IPS DF 19.7 (cell line): ENCODE results near the gene ISM2.

Source experiments
- DNase-seq: peaks from one replicate; pipeline ENCODE4 v3.0.0-alpha.2; 2013; ENCODE audit warnings: low read depth, low spot score

ISM2 gene

DNA sequence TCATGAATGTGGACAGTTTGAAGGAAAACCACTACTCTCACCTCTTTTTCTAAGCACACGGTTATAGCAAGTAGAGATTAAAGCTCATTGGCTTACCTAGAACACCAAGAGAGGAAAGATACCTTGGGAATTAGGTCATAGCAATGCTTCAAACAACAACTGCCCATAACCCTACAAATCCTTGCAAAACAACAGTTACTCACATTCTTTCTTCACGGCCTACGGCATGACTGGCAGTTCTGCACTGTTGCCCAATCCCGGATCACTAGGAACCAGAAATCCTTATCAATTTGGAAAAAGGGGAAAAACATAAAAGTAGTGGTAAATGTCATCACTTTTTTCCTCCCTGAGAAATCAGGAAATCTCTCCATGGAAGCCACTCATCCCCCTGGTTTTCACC is 9.6 kb upstream of the ISM2 start:
- no peak for DNase-seq

DNA sequence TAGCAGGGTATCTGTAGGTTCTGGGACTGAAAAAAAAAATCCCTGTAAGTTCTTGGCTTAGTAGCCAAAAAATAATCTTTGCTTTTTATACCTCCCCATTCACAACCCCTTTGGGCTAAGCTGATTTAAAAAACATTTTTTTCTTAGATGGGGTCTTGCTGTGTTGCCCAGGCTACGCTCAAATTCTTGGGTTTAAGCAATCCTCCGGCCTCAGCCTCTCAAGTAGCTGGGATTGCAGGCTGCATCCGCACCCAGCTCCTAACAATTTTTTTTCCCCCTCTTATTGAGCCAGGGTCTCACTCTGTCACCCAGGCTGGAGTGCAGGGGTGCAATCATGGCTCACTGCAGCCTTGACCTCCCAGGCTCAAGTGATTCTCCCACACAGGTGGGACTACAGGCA is 9.1 kb upstream of the ISM2 start:
- DNase-seq: no peak

DNA sequence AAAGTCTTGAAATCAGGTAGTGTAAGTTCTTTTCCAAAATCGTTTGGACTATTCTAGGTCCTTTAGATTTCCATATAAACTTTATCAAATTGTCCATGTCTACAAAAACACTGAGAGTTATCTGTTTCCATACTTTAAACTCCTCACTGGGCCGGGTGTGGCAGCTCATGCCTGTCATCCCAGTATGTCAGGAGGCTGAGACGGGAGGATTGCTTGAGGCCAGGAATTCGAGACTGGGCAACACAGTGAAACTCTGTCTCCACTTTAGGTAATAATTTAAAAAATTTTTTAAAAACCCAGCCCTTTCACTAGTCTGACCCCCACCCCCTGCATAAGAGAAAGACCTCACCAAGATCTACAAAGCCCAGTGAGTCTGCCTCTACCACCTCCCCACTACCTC is 6.4 kb upstream of the ISM2 start:
- no peak for DNase-seq

DNA sequence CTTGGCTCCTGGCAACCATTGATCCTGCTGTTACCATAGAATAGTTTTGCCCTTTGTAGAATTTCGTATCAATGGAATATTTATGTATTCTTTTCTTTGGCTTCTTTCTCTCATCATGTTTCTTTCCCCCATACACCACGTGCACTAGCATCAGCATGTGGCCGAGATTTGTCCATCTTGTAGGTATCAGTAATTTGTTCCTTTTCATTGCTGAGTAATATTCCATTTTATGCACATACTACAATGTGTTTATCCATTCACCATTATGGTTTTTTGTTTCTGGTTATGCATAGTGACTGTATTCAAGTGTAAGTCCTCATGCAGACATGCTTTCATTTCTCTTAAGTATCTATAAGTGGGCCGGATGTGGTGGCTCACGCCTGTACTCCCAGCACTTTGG is 4.5 kb upstream of the ISM2 start:
- DNase-seq: no peak

DNA sequence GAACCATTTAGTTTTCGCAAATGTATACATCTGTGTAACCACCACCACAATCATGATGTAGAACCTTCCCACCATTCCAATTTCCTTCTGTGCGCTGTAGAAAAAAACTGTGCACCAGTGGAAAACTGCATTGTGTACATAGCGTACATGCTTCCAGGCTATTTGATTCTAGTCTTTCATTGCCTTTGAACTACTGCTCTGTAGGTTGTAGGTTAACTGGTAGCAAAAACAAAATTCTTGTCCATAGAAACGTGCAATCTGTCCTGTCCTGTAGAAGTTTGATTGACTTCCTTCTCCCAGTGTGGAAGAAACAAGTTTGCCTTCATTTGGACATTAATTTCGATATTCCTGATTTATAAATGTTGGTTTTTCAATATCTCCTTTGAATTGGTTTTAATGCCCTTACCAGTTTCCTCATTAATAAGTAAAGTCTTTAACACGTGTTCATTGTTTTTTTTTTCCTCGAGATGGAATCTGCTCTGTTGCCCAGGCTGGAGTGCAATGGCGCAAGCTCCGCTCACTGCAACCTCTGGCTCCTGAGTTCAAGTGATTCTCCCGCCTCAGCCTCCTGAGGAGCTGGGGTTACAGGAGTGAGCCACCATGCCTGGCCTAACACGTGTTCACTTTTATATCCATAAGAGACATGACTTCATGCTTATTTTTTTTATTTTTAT is 3.6 kb upstream of the ISM2 start:
- no peak for DNase-seq

DNA sequence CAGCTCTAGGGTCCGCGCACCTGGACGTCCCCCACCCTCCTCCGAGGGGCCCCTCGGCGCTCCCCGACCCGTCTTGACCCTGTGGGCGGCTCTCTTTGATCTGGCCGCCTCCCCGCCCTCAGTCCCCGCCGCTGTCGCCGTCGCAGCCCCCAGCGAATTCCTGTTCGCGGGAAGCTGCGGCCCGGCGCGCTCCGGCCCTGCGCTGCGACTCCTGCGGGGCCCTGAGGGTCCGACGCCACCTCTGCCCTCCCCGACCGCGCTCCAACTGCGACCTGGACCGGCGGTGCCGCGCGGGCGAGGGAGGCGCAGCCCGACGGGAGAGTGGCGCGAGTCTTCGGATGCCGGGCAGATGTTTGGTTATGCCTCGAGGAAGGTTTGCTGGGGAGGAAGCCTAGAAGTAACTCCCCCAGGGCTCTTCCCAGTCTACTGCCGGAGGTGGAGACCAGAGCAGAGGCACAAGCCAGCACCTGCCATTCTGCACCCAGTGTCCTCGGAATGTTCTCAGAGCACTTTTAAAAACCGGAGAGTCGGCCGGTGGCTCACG is 440 bp upstream of the ISM2 start:
- no peak for DNase-seq

DNA sequence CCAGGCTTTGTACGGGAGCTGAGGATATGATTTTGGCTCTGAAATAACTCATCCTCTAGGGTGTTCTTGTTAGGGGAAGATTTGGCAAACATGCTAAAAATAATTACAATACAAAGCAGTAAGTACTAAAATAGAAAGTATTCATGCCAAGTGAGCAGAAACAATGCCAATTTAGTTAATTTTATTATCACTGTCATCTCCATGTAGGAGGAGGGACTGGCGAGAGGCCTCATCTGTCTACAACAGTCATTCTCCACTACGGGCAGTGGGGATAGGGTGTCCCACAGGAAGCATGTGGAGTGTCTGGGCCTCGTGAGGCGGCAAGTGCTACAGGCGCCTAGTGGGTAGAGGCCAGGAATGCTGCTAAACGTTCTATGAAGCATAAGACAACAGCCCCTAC is 3.3 kb downstream of the ISM2 start:
- DNase-seq: no peak

DNA sequence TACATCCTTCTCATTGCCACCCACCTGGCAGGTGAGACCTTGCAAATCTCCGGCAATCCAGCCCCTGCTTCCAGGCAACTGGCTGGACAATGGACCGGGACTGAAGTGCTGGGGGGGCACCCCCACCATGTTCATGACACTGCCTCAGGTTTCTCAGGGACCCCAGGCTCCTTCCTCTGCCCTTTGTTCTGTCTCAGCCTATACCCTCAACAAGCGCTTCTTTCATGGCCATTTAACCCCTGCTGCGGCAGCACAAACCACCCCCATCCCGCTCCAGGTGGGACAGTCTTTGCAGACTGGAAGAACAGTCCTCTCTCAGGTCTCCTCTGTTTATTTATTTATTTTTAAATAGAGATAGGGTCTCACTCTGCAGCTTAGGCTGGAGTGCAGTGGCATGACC is 7.6 kb downstream of the ISM2 start:
- no peak for DNase-seq

DNA sequence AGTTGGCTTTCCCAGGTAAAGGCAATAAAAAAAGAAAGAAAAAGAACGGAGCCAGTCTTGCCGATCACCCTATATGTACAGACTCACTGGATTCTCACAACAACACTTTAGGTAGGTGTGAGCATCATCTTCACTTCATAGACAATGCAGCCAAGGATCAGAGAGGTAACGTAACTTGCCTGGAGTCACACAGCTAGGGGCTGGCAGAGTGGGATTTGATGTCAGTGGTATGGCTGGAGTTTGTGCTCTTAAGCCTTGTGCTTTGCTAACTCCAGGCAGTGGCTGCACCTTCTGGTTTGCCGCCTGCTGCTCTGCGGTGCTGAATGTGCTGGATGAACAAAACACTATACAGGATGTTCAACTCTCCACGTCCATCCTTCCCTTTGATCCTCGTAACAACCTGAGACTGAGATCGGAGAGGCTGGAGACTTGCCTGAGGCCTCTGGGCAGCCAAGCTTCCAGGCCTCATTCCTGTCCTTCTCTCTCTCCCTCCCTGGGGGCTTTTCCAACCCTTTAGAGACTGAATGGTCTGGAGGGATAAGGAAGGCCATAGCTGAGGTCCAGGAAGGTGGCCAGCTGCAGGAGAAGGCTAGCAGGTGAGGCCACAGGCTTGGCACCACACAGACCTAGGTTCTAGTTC is 8.1 kb downstream of the ISM2 start:
- no peak for DNase-seq

DNA sequence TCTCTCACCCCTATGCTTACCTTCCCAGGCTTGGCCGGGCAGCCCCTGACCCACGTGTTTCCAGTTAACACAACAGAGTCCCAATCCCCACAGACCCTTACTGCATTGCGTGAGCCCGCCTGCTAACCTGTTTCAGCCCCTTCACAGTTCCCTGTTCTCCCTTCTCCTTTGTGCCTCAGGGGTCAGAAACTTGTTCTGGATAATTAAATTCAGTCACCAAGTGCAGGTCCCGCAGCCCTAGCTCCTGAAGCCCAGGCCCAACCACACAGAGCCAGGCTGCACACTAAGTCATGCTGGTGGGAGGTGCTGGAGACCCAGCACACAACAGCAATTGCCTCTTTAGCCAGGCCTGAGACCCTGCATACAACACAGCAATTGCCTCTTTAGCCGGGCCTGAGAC is 9.6 kb downstream of the ISM2 start:
- DNase-seq: no peak

DNA sequence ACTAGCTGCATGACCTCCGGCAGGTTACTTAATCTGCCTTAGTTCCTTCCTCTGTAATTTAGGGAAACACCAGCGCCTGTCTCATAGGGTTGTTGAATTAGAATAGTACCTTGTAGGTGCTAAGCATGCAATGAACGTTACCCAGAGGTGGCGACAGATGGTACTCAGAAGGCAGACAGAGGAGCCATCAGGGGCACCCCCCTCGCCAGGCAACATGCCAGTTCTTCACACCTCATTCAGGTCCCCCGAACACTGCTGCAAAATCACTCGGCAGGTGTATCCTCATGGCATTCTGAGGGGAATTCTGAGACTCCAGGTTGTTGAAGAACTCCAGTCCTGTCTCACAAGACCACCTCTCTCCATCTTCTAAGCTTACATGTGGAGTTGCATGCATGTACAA is 10.1 kb downstream of the ISM2 start:
- no peak for DNase-seq

DNA sequence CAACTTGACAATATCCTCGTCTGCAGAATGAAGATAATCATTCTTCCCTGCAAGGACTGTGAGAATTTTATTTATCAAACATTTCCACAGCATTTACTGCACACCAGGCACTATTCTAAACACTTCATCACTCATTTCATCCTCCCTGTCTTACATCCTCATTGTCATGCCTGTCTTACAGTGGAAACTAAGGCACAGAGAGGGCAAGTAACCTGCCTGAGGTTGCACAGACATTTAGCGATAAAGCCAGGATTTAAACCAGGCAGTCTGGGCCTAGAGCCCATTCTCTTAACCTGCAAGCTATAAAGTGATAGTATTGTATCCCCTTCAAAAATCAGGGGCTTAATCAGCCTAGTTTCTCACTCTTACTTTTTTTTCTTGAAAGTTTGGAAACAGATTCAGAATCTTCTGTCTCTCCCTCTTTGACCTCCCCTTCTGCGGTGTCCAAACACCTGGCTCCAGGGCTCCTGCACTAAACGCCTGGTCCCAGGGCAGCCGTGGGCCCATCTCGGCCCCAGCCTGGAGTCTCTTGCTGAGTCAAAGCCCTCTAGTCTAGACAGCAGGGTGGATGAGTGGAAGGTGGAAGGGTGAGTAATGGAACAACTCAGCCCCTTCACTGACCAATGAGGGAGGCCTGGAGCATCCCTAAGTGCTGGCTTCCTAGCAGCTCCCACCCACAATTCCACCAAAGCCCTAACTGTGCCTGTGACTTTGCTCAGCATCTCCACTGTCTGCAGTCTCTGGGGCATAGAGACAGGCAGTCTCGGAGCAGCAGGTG is 12.5 kb downstream of the ISM2 start:
- DNase-seq: no peak

DNA sequence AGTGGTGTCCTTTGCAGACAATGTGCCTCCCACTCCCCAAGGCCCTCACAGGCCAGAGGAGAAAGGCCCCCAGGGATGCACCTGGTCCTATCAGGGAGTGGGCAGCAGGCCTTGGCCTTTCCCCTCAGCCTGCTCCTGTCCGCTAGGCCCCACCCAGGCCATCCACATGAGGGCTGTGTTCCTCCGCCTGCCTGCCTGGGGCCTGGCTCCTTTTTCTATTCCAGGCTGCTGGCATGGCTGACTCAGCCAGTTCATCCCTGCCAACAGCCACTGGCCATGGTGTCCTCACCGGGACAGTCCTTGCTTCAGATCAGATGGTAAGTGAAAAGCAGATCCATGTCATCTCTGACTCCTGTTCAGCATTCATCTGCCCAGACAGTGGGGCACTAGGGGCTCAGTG is 13.4 kb downstream of the ISM2 start:
- DNase-seq: no peak

DNA sequence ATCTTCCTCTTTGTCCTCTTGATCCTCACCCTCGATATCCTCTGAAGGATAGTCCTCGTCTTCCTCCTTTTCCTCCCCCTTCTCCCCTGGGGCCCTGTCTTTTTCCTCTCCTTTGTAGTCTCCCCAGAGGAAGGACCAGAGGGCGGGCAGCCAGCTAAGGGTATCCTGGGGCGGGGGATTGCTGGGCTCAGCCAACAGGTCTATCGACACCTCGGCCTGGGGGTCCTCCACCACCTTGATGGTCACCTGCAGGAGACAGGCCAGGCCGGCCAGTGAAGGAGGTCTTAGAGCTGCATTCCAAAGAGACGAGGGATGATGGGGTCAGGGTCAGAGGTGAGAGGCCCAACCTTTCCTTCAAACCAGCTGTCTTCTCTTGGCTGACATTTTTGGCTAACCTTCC is 16.2 kb downstream of the ISM2 start:
- no peak for DNase-seq

DNA sequence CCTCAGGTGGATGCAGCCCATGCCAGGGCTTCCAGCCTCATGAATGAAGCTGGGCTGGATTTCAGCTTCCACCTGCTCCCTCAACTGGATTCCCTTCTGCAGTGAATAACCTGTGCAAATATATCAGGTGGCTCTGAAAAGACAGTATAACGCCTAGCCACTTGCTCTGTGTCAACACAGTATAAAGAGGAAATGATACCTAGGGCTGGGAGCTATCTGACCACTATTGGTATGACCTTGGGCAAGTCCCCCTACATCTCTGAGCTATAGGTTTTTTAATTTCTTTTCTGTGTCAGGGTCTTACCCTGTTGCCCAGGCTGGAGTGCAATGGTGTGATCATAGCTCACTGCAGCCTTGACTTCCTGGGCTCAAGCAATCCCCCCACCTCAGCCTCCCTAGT is 19.8 kb downstream of the ISM2 start:
- no peak for DNase-seq

DNA sequence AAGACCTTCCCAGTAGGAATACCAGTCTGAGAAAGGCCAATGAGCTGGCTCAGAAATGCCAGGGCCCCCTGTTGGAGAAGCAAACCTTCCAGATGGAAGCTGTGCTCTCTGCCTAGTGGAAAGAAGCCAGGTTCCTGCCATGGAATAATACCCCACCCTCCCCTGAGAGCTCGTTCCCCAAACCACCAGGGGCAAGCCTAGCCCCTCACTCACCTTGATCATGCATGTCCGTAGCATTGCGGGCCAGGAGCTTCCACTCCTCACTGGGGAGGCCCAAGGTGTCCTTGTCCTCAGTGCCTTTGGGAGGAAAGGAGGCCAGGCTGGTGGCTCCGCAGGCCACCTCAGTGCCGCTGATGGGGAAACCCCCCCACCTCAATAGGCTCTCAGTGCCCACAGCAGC is 20.6 kb downstream of the ISM2 start:
- DNase-seq: no peak

DNA sequence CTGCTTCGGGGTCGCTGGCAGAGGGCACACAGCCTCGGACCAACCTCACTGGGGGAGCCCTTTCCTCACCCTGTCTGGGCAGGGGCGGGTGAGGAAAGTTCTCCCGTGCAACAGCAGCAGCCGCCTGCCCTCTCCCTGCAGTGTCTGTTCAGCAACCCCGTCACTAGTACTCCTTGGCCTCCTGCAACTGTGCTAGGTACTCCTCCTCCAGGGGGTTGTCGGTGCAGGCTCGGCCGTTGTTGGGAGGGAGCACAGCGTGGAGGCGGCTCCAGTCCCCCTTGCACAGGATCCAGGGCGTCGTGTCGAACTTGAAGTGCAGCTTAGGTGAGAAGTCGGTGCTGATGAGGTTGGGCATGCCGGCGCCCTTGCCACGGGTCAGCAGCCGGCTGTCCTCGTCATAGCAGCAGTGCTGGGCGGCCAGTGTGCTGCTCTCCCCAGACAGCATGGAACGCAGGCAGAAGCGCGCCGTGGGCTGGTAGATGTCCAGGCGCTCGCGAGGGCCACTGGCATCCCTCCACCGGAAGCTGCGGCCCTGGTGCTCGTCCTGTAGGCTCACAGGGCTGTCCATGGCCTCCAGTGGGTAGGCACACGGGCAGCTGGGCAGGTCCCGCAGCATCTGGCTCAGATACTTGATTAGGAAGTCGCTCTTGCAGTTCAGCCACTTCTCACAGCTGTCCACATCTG is 23.0 kb downstream of the ISM2 start:
- no peak for DNase-seq

DNA sequence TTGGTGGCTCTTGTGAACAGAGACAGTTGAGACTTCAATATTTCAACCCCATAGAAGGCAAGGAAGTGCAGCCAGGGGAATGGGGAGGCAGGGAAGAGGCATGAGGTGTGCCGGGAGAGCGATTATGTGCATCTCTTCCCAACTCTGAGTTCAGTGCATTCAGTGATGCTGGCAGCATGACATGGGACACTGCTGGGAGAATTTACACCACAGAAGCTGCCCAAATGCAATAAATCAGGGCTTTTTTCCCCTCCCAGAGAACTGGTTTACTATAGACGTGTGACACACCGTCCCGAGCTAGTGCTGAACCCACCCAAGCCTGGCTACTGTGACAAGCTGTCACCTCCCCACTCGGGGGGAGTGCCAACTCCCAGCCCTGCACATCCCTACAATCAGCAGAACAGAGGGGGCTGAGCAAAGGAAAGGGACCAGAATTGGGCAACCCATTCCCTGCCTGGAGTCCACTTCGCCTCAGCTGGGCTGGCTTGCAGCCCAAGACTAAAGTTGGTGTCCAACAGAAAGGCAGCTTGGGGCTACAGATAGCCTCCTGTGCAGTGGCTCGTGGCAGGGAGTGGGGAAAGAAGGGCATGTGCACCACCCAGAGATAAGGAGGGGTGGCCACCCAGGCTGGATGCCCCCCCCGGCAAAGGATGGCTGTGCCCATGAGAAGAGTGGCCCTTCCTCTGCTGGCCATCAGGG is 24.0 kb downstream of the ISM2 start:
- no peak for DNase-seq

DNA sequence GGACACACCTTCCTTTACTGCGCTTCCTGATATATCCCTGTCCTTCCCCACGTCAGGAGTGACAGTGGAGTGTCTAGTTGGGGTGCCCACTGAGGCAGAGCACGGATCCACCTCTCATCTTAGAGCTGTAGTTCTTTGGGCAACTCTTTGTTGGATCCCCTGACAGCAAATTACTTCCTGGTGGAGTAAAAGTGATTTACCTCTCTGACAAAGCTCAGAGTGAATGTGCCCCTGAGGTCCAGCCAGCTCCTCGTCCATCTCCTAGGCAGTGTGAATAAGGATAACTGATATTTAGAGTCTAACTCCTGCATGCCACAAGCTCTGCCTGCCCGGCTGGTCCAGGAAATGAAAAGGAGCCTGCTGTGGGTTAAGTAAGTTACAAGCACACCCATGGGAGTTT is 24.7 kb downstream of the ISM2 start:
- DNase-seq: no peak

DNA sequence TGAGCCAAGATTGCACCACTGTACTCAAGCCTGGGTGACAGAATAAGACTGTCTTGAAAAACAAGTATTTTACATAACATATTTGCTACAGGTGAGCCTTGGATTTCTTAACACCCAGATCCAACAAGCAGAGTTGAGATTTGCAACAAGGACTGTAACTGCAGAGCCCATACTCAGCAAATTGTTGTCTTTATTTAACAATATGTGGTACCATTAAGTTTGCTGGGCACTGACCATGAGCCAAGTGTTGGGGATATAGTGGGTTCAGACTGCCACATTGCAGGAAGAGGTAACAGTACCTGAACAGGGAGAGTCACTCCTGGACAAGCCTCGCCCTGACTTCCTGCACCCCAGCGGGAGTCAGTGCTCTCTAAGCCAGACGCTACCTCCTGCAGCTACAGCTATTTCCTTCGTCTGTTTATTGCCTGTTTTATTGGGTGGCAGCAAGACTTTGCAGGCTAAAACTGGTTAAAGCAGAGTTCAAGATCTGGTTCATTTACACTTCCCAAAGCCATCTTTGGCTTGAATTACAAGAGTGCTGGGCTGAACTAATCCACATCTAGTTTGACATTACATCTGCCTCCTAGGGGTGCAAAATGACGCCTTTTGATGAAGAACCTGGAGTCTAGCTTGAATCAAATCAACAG is 28.3 kb downstream of the ISM2 start:
- no peak for DNase-seq

DNA sequence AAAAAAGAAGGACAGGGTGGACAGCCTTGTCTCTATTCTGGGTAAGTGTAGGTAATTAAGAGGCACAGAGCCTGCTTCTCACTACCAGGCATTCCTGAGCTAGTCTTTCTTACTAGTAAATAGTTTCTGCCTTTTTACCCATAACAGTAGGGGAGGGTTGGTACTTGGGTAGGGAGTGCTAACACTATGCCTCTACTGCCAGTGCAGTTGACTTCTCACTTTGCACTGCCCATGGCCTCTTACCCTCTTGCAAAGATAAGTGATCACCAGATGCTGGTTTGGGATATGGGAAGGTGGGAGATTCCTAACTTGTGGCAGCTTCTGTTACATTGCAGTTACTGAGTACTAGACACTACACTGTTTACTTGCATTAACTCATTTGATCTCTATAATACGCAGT is 29.1 kb downstream of the ISM2 start:
- DNase-seq: no peak
